CD14-positive monocyte (primary cell): Measurements from ENCODE around the gene CHI3L1. TPM values are rescaled to one million over a fixed set of nuclear protein-coding genes. Genes with fewer than 3 reads are reported as not detected.

Experiments
- DNase-seq, 3 donors: peaks; one replicate each; pipeline ENCODE4 v3.0.0-alpha.2; 2011 to 2022
- H2AFZ ChIP-seq: 2 replicates; pipeline ENCODE4 v1.6.0; 2012; ENCODE audit warnings: mild to moderate bottlenecking, low read depth, low read length, inconsistent platforms; ENCODE audit not compliant: insufficient read depth, poor library complexity, severe bottlenecking
- H3K27ac ChIP-seq, 2 donors: 1 replicate in 1 of 2; 2 replicates in 1 of 2; pipeline ENCODE4 v1.5.1; 2012 to 2013; ENCODE audit warnings: low read length in 2 of 2, control low read depth in 1 of 2, inconsistent platforms in 1 of 2, low read depth in 1 of 2, mild to moderate bottlenecking in 1 of 2
- H3K27me3 ChIP-seq, 2 donors: one replicate each; pipeline versions ENCODE4 v1.6.0 to v1.6.1; 2011 to 2013; ENCODE audit warnings: low read length in 2 of 2; ENCODE audit not compliant: control insufficient read depth in 2 of 2, insufficient read depth in 2 of 2
- H3K36me3 ChIP-seq, 2 donors: replicated peaks in 1 of 2; 1 replicate in 1 of 2; 2 replicates in 1 of 2; pipeline versions ENCODE4 v1.5.1 to v1.6.1; 2012 to 2013; ENCODE audit warnings: low read length in 2 of 2, control low read depth in 1 of 2, inconsistent platforms in 1 of 2, mild to moderate bottlenecking in 1 of 2; ENCODE audit not compliant: insufficient read depth in 2 of 2, control insufficient read depth in 1 of 2
- H3K4me1 ChIP-seq, 2 donors: 1 replicate in 1 of 2; 2 replicates in 1 of 2; pipeline versions ENCODE4 v1.5.1 to v1.6.1; 2012 to 2013; ENCODE audit warnings: low read length in 2 of 2, control low read depth in 1 of 2, inconsistent platforms in 1 of 2, mild to moderate bottlenecking in 1 of 2, moderate library complexity in 1 of 2; ENCODE audit not compliant: insufficient read depth in 2 of 2, control insufficient read depth in 1 of 2
- H3K4me2 ChIP-seq: replicated peaks from 2 replicates; pipeline ENCODE3; 2012; ENCODE audit warnings: low read length, moderate library complexity, mild to moderate bottlenecking; ENCODE audit not compliant: poor library complexity, severe bottlenecking; ENCODE audit errors: extremely low read depth
- H3K4me3 ChIP-seq, 3 experiments: fragments of 200-600 bp in 1 of 3; sonication (generic) in 1 of 3; replicated peaks in 1 of 3; 1 replicate in 2 of 3; 2 replicates in 1 of 3; pipeline ENCODE4 v1.5.1; 2011 to 2013; ENCODE audit warnings: low read length in 3 of 3, mild to moderate bottlenecking in 3 of 3, control low read depth in 2 of 3, low read depth in 2 of 3, inconsistent platforms in 1 of 3, moderate library complexity in 1 of 3
- H3K79me2 ChIP-seq: 2 replicates; pipeline ENCODE4 v1.6.0; 2012; ENCODE audit warnings: mild to moderate bottlenecking, control low read depth, inconsistent platforms, low read length, moderate library complexity; ENCODE audit not compliant: insufficient read depth
- H3K9ac ChIP-seq: 2 replicates; pipeline ENCODE4 v1.6.0; 2017; ENCODE audit warnings: low read length, mild to moderate bottlenecking; ENCODE audit not compliant: insufficient read depth, poor library complexity, severe bottlenecking
- H3K9me3 ChIP-seq, 2 donors: replicated peaks in 1 of 2; 1 replicate in 1 of 2; 2 replicates in 1 of 2; pipeline versions ENCODE4 v1.5.1 to v1.6.1; 2012 to 2013; ENCODE audit warnings: low read length in 2 of 2, control low read depth in 1 of 2; ENCODE audit not compliant: control insufficient read depth in 1 of 2, insufficient read depth in 1 of 2
- H4K20me1 ChIP-seq: 2 replicates; pipeline ENCODE4 v1.6.0; 2012; ENCODE audit warnings: mild to moderate bottlenecking, low read length, control low read depth, moderate library complexity; ENCODE audit not compliant: insufficient read depth
- H3K27ac Mint-ChIP-seq, 7 donors: one replicate each; pipeline ENCODE4 v1.8.0; 2020; ENCODE audit warnings: mild to moderate bottlenecking in 7 of 7, mixed read lengths in 7 of 7, moderate library complexity in 6 of 7, inconsistent platforms in 2 of 7
- H3K27me3 Mint-ChIP-seq, 3 donors: one replicate each; pipeline ENCODE4 v1.8.0; 2021 to 2022; ENCODE audit warnings: low read depth in 3 of 3, mild to moderate bottlenecking in 3 of 3, mixed read lengths in 3 of 3, moderate library complexity in 3 of 3, inconsistent platforms in 1 of 3
- H3K36me3 Mint-ChIP-seq, 2 donors: one replicate each; pipeline ENCODE4 v1.8.0; 2020; ENCODE audit warnings: mixed read lengths in 2 of 2, inconsistent platforms in 1 of 2, mild to moderate bottlenecking in 1 of 2
- H3K4me1 Mint-ChIP-seq: one replicate; pipeline ENCODE4 v1.8.0; 2020; ENCODE audit warnings: mild to moderate bottlenecking, mixed read lengths
- H3K4me3 Mint-ChIP-seq, 2 donors: one replicate each; pipeline ENCODE4 v1.8.0; 2020; ENCODE audit warnings: mild to moderate bottlenecking in 2 of 2, mixed read lengths in 2 of 2, moderate library complexity in 1 of 2
- H3K9me3 Mint-ChIP-seq, 7 donors: one replicate each; pipeline ENCODE4 v1.8.0; 2020 to 2022; ENCODE audit warnings: mixed read lengths in 7 of 7, mild to moderate bottlenecking in 6 of 7, moderate library complexity in 6 of 7, inconsistent platforms in 2 of 7
- WGBS: methylation state at CpG from one replicate; pipeline ENCODE4 v1.1.5; 2013; ENCODE audit warnings: missing lambda C conversion rate; ENCODE audit not compliant: insufficient coverage; 5-methylcytosine and 5-hydroxymethylcytosine counted together
- intact Hi-C, 2 donors: fragments of 100-400 bp; cut with micrococcal nuclease; formaldehyde crosslinking; loops; one replicate each; pipeline versions ENCODE4 v1.15.0 to v1.15.1; 2023
- polyA plus RNA-seq, 3 donors: library from polyadenylated mRNA; depleted of rRNA in 1 of 3; unstranded in 2 of 3; stranded (reverse) in 1 of 3; fragments of 300-500 nt in 2 of 3; fragments of >200 nt in 1 of 3; fragmentation: Illumina TruSeq in 2 of 3; gene quantifications; 1 replicate in 2 of 3; 2 replicates in 1 of 3; pipeline ENCODE4 v1.2.3, GENCODE V29; 2012 to 2021
- TF ChIP-seq, protein P1 (sequence below): fragments of 200-600 bp; IDR thresholded peaks from one replicate; pipeline ENCODE4 v1.8.0; 2022; ENCODE audit warnings: antibody characterized with exemption, mild to moderate bottlenecking

CHI3L1 gene
- polyA plus RNA-seq, 3 donors = 0.37 to 0.44 (median 0.43) TPM

DNA sequence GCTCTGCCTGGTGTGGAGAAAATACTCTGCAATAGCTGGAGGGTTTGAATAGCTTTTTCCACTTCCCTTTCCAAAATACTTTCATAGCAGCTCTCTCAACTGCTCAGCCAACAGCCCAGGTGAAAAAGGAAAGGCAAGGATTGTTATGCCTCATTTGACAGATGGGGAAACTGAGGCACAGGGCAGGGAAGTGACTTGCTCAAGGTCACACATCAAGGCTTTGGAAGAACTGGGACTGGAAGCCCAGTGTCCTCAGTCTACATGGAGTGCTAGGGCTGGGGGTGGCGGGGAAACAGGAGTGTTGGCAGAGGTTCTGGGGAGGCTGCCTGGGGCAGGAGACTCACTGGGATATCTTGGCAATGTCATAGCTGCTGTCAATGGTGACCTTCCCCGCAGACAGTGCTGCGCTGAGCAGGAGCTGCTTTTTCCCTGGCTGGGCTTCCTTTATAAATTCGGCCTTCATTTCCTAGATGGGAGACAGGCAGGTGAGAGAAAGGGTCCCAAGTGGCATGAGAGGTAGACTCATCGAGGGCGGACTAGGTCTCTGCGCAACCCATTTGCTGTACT lies 4.0 kb downstream of the CHI3L1 start:
- 100% methylated on average over 5 of the region's 7 CpGs for WGBS
- no peaks in the 10 kb centered on the region for H4K20me1 ChIP-seq
- no peaks in the 10 kb centered on the region for H3K36me3 ChIP-seq
- intact Hi-C loops = no loop called here
- no peak overlapping the region for H3K27ac ChIP-seq
- DNase-seq = no peak
- no peak overlapping the region for H3K9ac ChIP-seq
- Mint-ChIP-seq H3K27ac (no peak overlapping the region), H3K27me3 (peaks cover 0 to 19% (median 17%) of the 10 kb centered on the region in 3 donors), H3K9me3 (no peaks in the 10 kb centered on the region), H3K4me1 (peaks cover 38% of the 10 kb centered on the region), H3K36me3 (no peaks in the 10 kb centered on the region), H3K4me3 (no peak overlapping the region)
- H3K4me3 ChIP-seq = no peak overlapping the region
- H3K4me1 ChIP-seq = peaks cover 22% of the 10 kb centered on the region in 2 donors
- H3K79me2 ChIP-seq = no peaks in the 10 kb centered on the region
- TF ChIP-seq, protein P1, sequence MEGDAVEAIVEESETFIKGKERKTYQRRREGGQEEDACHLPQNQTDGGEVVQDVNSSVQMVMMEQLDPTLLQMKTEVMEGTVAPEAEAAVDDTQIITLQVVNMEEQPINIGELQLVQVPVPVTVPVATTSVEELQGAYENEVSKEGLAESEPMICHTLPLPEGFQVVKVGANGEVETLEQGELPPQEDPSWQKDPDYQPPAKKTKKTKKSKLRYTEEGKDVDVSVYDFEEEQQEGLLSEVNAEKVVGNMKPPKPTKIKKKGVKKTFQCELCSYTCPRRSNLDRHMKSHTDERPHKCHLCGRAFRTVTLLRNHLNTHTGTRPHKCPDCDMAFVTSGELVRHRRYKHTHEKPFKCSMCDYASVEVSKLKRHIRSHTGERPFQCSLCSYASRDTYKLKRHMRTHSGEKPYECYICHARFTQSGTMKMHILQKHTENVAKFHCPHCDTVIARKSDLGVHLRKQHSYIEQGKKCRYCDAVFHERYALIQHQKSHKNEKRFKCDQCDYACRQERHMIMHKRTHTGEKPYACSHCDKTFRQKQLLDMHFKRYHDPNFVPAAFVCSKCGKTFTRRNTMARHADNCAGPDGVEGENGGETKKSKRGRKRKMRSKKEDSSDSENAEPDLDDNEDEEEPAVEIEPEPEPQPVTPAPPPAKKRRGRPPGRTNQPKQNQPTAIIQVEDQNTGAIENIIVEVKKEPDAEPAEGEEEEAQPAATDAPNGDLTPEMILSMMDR = no peak
- no peak overlapping the region for H3K4me2 ChIP-seq
- no peaks in the 10 kb centered on the region for H3K27me3 ChIP-seq
- no peak overlapping the region for H2AFZ ChIP-seq
- no peaks in the 10 kb centered on the region for H3K9me3 ChIP-seq

DNA sequence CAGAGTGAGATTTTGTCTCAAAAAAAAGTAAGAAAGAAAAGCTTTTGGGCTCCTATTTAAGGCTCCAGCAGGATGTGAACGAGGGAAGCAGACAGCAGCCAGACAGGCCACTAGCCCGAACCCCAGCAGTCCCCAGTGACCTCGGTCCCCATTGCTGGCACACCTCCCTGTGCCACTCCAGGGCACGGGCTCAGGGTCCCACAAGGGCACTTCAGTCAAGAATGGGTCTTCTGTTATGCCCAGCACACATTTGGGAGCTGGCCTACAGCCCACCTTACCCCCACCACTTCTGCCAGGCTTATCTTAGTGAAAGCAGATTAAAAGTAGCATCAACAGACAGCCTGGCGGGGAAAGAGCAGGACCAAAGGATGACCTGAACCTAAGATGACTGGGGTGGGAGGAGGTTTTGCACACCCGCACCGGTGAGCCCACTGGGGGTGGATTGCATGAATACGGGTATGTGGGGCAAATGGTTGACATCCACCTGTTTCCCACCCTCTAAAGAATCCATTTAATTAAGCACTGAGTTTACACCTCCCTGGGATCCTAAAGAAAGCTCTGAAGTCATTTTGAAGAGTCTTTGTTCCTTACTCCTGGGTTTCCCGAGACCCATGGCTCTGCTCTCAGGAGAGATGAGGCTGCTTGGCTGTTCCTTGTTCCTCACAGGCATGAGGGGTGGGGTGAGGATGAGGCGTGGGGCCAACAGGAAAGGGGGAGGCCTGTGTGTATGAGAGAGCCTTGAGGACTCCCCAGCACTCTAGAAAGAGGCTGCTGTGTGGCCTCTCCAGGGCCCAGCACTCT lies 4.7 kb downstream of the CHI3L1 start:
- 79% methylated on average over 5 of the region's 10 CpGs for WGBS
- no peaks in the 10 kb centered on the region for H3K9me3 Mint-ChIP-seq
- H3K36me3 ChIP-seq = no peaks in the 10 kb centered on the region
- TF ChIP-seq, protein P1 = no peak
- no peak overlapping the region for H2AFZ ChIP-seq
- no peak overlapping the region for H3K27ac ChIP-seq
- no peak overlapping the region for H3K4me3 Mint-ChIP-seq
- peaks cover 22 to 26% of the 10 kb centered on the region in 2 donors for H3K4me1 ChIP-seq
- intact Hi-C loops = no loop called here
- DNase-seq = no peak
- no peak overlapping the region for H3K4me3 ChIP-seq
- H3K4me2 ChIP-seq = no peak overlapping the region
- no peaks in the 10 kb centered on the region for H3K36me3 Mint-ChIP-seq
- H3K4me1 Mint-ChIP-seq = peaks cover 38% of the 10 kb centered on the region
- no peak overlapping the region for H3K9ac ChIP-seq
- no peaks in the 10 kb centered on the region for H3K27me3 ChIP-seq
- H3K27ac Mint-ChIP-seq = no peak overlapping the region
- no peaks in the 10 kb centered on the region for H3K9me3 ChIP-seq
- no peaks in the 10 kb centered on the region for H4K20me1 ChIP-seq
- no peaks in the 10 kb centered on the region for H3K79me2 ChIP-seq
- peaks cover 0 to 19% (median 17%) of the 10 kb centered on the region in 3 donors for H3K27me3 Mint-ChIP-seq
